Erythroblast (primary cell): ENCODE results near the gene PCDHGC3.

Source experiments
- GATA1 ChIP-seq: IDR thresholded peaks from 2 replicates; pipeline ENCODE4 v1.6.1; 2011; ENCODE audit warnings: low read depth, mild to moderate bottlenecking, control low read depth, low read length, moderate library complexity
- POLR2A ChIP-seq: IDR thresholded peaks from 2 replicates; pipeline ENCODE4 v1.6.1; 2011; ENCODE audit warnings: mild to moderate bottlenecking, low read length

DNA sequence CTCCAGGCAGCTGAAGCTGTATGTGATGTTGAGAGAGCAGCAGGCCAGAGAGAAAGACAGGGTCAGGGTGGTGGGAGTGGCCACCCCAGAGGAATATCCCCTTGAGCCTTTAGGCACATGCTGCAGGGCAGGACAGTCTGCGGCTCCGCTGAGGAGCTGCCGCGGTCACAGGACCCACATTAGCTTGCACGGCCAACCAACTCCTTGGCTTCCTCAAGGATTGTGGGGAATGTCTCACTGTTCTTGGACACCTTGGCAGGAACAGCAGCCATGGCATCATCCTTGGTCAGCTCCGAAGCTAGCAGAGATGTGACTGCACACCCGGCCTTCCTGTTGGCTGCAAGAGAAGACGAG, 40.9 kb downstream of the PCDHGC3 start:
- no peak for TF ChIP-seq POLR2A
- TF ChIP-seq GATA1 = no peak
